Measurements from ENCODE around the gene DDAH2. TPM values are rescaled to one million over a fixed set of nuclear protein-coding genes. Genes with fewer than 3 reads are reported as not detected.
"Not testable (repeated sequence)": the region's sequence is repeated elsewhere in the genome, so short reads cannot be mapped to it uniquely, and the experiment has no call there.

DDAH2 gene
- total RNA-seq, 1 donor: 96.6 TPM

DNA sequence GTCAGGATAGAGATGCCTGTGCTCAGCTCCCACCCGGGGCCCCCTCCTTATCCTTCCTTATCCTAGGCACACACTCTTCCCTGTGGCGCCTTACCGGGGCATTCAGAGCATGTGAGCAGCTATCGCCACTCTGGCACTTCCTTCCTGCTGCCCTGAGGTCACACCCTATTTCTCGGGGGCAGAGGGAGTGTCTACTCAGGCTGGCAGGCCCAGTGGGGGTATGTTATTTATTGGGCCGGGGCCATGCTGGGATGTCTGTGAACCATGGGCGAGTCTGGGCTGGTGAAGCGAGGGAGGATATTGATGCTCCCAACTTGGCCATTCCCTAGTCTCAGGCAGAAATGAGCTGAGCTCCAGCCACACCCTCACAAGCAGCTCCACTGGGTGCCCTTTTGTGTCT lies 17.9 kb downstream of the DDAH2 start:
- Histone ChIP-seq H4K20me1 (ENCODE audit: insufficient read depth, low read length) (no peaks in the 10 kb centered on the region), H3K9me3 (ENCODE audit: low read depth, low read length) (no peaks in the 10 kb centered on the region), H2AFZ (ENCODE audit: low read length) (no peak overlapping the region), H3K4me1 (ENCODE audit: insufficient read depth, low read length) (no peaks in the 10 kb centered on the region), H3K79me2 (ENCODE audit: insufficient read depth, low read length) (no peaks in the 10 kb centered on the region), H3K4me3 (ENCODE audit: insufficient read depth, low read length) (no peak overlapping the region), H3K27ac (ENCODE audit: low read depth, low read length) (no peak overlapping the region), H3K27me3 (ENCODE audit: insufficient read depth, low read length) (peaks cover 12% of the 10 kb centered on the region), H3K4me2 (ENCODE audit: insufficient read depth, low read length) (no peak overlapping the region), H3K36me3 (ENCODE audit: insufficient read depth, low read length) (no peaks in the 10 kb centered on the region)
- DNase-seq (ENCODE audit: insufficient read length, low spot score, missing footprints): peak; percentile 61
- TF ChIP-seq, protein P1, sequence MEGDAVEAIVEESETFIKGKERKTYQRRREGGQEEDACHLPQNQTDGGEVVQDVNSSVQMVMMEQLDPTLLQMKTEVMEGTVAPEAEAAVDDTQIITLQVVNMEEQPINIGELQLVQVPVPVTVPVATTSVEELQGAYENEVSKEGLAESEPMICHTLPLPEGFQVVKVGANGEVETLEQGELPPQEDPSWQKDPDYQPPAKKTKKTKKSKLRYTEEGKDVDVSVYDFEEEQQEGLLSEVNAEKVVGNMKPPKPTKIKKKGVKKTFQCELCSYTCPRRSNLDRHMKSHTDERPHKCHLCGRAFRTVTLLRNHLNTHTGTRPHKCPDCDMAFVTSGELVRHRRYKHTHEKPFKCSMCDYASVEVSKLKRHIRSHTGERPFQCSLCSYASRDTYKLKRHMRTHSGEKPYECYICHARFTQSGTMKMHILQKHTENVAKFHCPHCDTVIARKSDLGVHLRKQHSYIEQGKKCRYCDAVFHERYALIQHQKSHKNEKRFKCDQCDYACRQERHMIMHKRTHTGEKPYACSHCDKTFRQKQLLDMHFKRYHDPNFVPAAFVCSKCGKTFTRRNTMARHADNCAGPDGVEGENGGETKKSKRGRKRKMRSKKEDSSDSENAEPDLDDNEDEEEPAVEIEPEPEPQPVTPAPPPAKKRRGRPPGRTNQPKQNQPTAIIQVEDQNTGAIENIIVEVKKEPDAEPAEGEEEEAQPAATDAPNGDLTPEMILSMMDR (IDR thresholded peaks at IDR 0.05; ENCODE audit: extremely low read depth, low read depth, low read length): no peak

DNA sequence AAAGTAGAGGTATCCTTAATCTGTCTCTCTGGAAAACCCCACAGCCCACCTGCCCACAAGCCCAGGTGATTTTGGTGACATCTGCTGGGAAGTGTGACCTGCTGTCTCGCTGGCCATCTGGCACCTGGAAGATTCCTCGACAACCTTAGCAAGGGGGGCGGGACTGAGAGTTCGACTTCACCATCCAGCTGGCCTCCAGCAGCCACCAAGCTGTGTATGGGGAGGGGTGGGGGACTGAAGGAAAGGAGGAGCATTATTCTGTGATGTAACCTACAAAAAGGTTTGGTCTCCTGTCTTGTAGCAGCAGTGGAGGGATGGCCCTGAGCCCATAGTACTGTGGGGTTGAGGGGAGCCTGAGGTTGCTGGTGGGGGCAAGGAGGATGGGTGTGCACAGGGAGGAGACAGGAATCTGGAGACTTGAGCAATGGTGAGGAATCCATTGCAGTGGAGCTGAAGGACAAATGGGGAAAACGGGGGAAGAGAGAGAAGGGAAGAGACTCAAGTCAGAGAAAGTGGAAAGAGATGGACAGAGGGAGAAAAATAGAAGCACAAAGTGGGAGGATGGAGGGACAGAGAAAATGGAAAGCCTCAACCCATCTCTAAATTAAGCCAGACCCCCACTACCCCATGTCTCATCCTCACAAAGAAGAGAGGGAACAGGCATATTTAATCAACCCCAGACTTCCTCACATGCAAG lies 18.4 kb downstream of the DDAH2 start:
- Histone ChIP-seq H2AFZ (ENCODE audit: low read length) (no peak overlapping the region), H3K36me3 (ENCODE audit: insufficient read depth, low read length) (no peaks in the 10 kb centered on the region), H3K79me2 (ENCODE audit: insufficient read depth, low read length) (no peaks in the 10 kb centered on the region), H3K4me1 (ENCODE audit: insufficient read depth, low read length) (no peaks in the 10 kb centered on the region), H3K27me3 (ENCODE audit: insufficient read depth, low read length) (peaks cover 12% of the 10 kb centered on the region), H3K4me3 (ENCODE audit: insufficient read depth, low read length) (no peak overlapping the region), H3K4me2 (ENCODE audit: insufficient read depth, low read length) (no peak overlapping the region), H3K27ac (ENCODE audit: low read depth, low read length) (no peak overlapping the region), H4K20me1 (ENCODE audit: insufficient read depth, low read length) (no peaks in the 10 kb centered on the region), H3K9me3 (ENCODE audit: low read depth, low read length) (no peaks in the 10 kb centered on the region)
- TF ChIP-seq, protein P1 (IDR thresholded peaks at IDR 0.05; ENCODE audit: extremely low read depth, low read depth, low read length): no peak
- peak; percentile 48 for DNase-seq (ENCODE audit: insufficient read length, low spot score, missing footprints)

DNA sequence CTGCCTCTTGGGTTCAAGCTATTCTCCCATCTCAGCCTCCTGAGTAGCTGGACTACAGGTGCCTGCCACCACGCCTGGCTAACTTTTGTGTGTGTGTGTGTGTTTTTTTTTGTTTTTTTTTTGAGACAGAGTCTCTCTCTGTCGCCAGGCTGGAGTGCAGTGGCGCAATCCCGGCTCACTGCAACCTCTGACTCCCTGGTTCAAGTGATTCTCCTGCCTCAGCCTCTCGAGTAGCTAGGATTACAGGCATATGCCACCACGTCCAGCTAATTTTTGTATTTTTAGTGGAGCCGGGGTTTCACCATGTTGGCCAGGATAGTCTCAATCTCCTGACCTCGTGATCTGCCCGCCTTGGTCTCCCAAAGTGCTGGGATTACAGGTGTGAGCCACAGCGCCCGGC lies 19.9 kb downstream of the DDAH2 start:
- not testable (repeated sequence) for H3K27me3 ChIP-seq (ENCODE audit: insufficient read depth, low read length); H3K4me1 ChIP-seq (ENCODE audit: insufficient read depth, low read length); H4K20me1 ChIP-seq (ENCODE audit: insufficient read depth, low read length); H3K36me3 ChIP-seq (ENCODE audit: insufficient read depth, low read length); DNase-seq (ENCODE audit: insufficient read length, low spot score, missing footprints); H3K27ac ChIP-seq (ENCODE audit: low read depth, low read length); H3K9me3 ChIP-seq (ENCODE audit: low read depth, low read length); H3K79me2 ChIP-seq (ENCODE audit: insufficient read depth, low read length); H3K4me3 ChIP-seq (ENCODE audit: insufficient read depth, low read length); H3K4me2 ChIP-seq (ENCODE audit: insufficient read depth, low read length); H2AFZ ChIP-seq (ENCODE audit: low read length)

DNA sequence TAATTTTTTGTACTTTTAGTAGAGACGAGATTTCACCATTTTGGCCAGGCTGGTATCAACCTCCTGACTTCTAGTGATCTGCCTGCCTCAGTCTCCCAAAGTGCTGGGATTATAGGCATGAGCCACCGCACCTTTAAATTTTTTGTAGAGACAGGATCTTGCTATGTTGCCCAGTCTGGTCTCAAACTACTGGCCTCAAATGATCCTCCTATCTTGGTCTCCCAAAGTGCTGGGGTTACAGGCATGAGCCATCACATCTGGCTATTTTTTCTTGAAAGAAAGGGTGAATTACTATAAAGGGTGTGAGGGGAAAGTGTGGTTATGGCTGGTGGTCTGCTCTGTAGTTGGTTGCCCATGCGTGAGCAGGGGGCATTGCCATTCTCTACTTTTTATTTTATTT lies 20.9 kb downstream of the DDAH2 start:
- H3K27ac ChIP-seq (ENCODE audit: low read depth, low read length): no peak overlapping the region
- no peaks in the 10 kb centered on the region for H3K4me1 ChIP-seq (ENCODE audit: insufficient read depth, low read length)
- no peak for DNase-seq (ENCODE audit: insufficient read length, low spot score, missing footprints)
- no peaks in the 10 kb centered on the region for H3K9me3 ChIP-seq (ENCODE audit: low read depth, low read length)
- H3K79me2 ChIP-seq (ENCODE audit: insufficient read depth, low read length): no peaks in the 10 kb centered on the region
- peaks cover 6% of the 10 kb centered on the region for H3K27me3 ChIP-seq (ENCODE audit: insufficient read depth, low read length)
- H3K4me2 ChIP-seq (ENCODE audit: insufficient read depth, low read length): no peak overlapping the region
- H3K36me3 ChIP-seq (ENCODE audit: insufficient read depth, low read length): no peaks in the 10 kb centered on the region
- H3K4me3 ChIP-seq (ENCODE audit: insufficient read depth, low read length): no peak overlapping the region
- no peak overlapping the region for H2AFZ ChIP-seq (ENCODE audit: low read length)
- H4K20me1 ChIP-seq (ENCODE audit: insufficient read depth, low read length): no peaks in the 10 kb centered on the region
- TF ChIP-seq, protein P1 (IDR thresholded peaks at IDR 0.05; ENCODE audit: extremely low read depth, low read depth, low read length): no peak

All from osteoblast (primary cell).